Liver (tissue), 9 donors: ENCODE measurements around the gene ZNF595. TPM values are rescaled to one million over a fixed set of nuclear protein-coding genes. Genes with fewer than 3 reads are reported as not detected.
A peak's percentile ranks its signal among the peaks of the same experiment; 100 is the strongest.
"Not testable (repeated sequence)": the region's sequence is repeated elsewhere in the genome, so short reads cannot be mapped to it uniquely, and the experiment has no call there.

Experiments
- DNase-seq: peaks from one replicate; pipeline ENCODE4 v3.0.0-alpha.2; 2017; ENCODE audit warnings: low spot score
- H3K27ac ChIP-seq, 2 donors: one replicate each; pipeline ENCODE4 v1.7.0; 2013; ENCODE audit warnings: inconsistent platforms in 2 of 2, low read length in 2 of 2, control low read depth in 1 of 2, low read depth in 1 of 2, mild to moderate bottlenecking in 1 of 2
- H3K27me3 ChIP-seq, 4 donors: one replicate each; pipeline versions ENCODE4 v1.6.1 to v1.7.0; 2013; ENCODE audit warnings: low read length in 3 of 4, inconsistent platforms in 1 of 4, mild to moderate bottlenecking in 1 of 4, moderate library complexity in 1 of 4; ENCODE audit not compliant: control insufficient read depth in 4 of 4, insufficient read depth in 4 of 4
- H3K36me3 ChIP-seq, 4 donors: one replicate each; pipeline versions ENCODE4 v1.6.1 to v1.7.0; 2013; ENCODE audit warnings: low read length in 3 of 4, mild to moderate bottlenecking in 3 of 4, low read depth in 1 of 4, moderate library complexity in 1 of 4; ENCODE audit not compliant: control insufficient read depth in 4 of 4, insufficient read depth in 3 of 4
- H3K4me1 ChIP-seq, 4 donors: one replicate each; pipeline versions ENCODE4 v1.6.1 to v1.7.0; 2013; ENCODE audit warnings: low read length in 3 of 4, mild to moderate bottlenecking in 3 of 4, moderate library complexity in 1 of 4; ENCODE audit not compliant: control insufficient read depth in 4 of 4, insufficient read depth in 4 of 4
- H3K4me3 ChIP-seq, 3 donors: one replicate each; pipeline versions ENCODE4 v1.6.1 to v1.7.0; 2013; ENCODE audit warnings: low read length in 3 of 3, control low read depth in 1 of 3, low read depth in 1 of 3, mild to moderate bottlenecking in 1 of 3
- H3K9ac ChIP-seq, 2 donors: one replicate each; pipeline ENCODE4 v1.7.0; 2013; ENCODE audit warnings: low read length in 2 of 2, mild to moderate bottlenecking in 2 of 2, moderate library complexity in 2 of 2, control low read depth in 1 of 2, low read depth in 1 of 2
- H3K9me3 ChIP-seq, 4 donors: one replicate each; pipeline versions ENCODE4 v1.6.1 to v1.7.0; 2013; ENCODE audit warnings: low read length in 3 of 4; ENCODE audit not compliant: control insufficient read depth in 4 of 4
- CTCF ChIP-seq: fragments of 150-350 bp; IDR thresholded peaks from 2 replicates; pipeline ENCODE4 v1.5.1; 2017; ENCODE audit warnings: improper control_type of control experiment, low read depth, low read length; ENCODE audit not compliant: missing input control
- MAX ChIP-seq: IDR thresholded peaks from 2 replicates; pipeline ENCODE4 v1.6.1; 2016; ENCODE audit warnings: antibody characterized with exemption
- YY1 ChIP-seq: IDR thresholded peaks from 2 replicates; pipeline ENCODE4 v1.6.1; 2016; ENCODE audit warnings: antibody characterized with exemption, mild to moderate bottlenecking
- WGBS: extraction: QIAGEN DNeasy Blood & Tissue Kit; methylation state at CpG from one replicate; pipeline ENCODE4 v1.1.7; 2013; 5-methylcytosine and 5-hydroxymethylcytosine counted together
- polyA plus RNA-seq, 2 donors: library from polyadenylated mRNA; stranded (reverse) in 1 of 2; unstranded in 1 of 2; fragments of 200-250 nt in 1 of 2; fragments of >200 nt in 1 of 2; fragmentation: Nextera tagmentation in 1 of 2; extraction: Ambion mirVana in 1 of 2; gene quantifications; one replicate each; pipeline versions ENCODE4 v1.2.1 to v1.2.3, GENCODE V29; 2013 to 2015
- total RNA-seq, 2 donors: library from RNA; depleted of rRNA; stranded (reverse); fragments of >200 nt; gene quantifications; one replicate each; pipeline ENCODE4 v1.2.3, GENCODE V29; 2014
- donor health status: healthy.
- donor health status: healthy.
- donor health status: healthy.
- donor health status: healthy.
- donor health status: healthy.

ZNF595 gene
- total and polyA plus RNA-seq, 4 donors = 2.1 to 9.9 (median 5.8) TPM

GRCh38 chr4:51253-51652 lies 1.9 kb upstream of the ZNF595 start:
- H3K36me3 ChIP-seq, H3K27ac ChIP-seq, H3K4me3 ChIP-seq, H3K4me1 ChIP-seq, DNase-seq, H3K9ac ChIP-seq, H3K9me3 ChIP-seq, H3K27me3 ChIP-seq: not testable (repeated sequence)
- WGBS = 65% methylated on average over 4 of the region's 4 CpGs

- H3K9ac ChIP-seq, H3K36me3 ChIP-seq, H3K4me1 ChIP-seq, H3K9me3 ChIP-seq, H3K27me3 ChIP-seq, H3K4me3 ChIP-seq, H3K27ac ChIP-seq, DNase-seq: not testable (repeated sequence)
- WGBS = 53% methylated on average over 5 of the region's 9 CpGs
Observed at GRCh38 chr4:51655-52277, 1.4 kb upstream of the ZNF595 start.

GRCh38 chr4:53521-53920 lies 400 bp downstream of the ZNF595 start:
- not testable (repeated sequence) for H3K9ac ChIP-seq, DNase-seq
- H3K4me3 ChIP-seq = peak overlapping the region in 1 of 3 donors; percentile 24

GRCh38 chr4:64733-65132 lies 11.6 kb downstream of the ZNF595 start:
- H3K27me3 ChIP-seq, H3K4me3 ChIP-seq, H3K27ac ChIP-seq, DNase-seq, H3K4me1 ChIP-seq, H3K9ac ChIP-seq: not testable (repeated sequence)
- Histone ChIP-seq H3K9me3 (peaks cover 3 to 14% (median 10%) of the 10 kb centered on the region in 4 donors), H3K36me3 (peaks cover 0 to 12% (median 9%) of the 10 kb centered on the region in 4 donors)

More at GRCh38 chr4:53521-53920, 400 bp downstream of the ZNF595 start:
- H3K4me1 ChIP-seq, H3K9me3 ChIP-seq, H3K27ac ChIP-seq, H3K36me3 ChIP-seq, H3K27me3 ChIP-seq: not testable (repeated sequence)
- WGBS = 30% methylated on average over 2 of the region's 41 CpGs

- Histone ChIP-seq H3K9me3 (peaks cover 35 to 78% (median 52%) of the 10 kb centered on the region in 4 donors), H3K9ac (no peak overlapping the region), H3K4me1 (no peaks in the 10 kb centered on the region), H3K27me3 (no peaks in the 10 kb centered on the region), H3K27ac (no peak overlapping the region), H3K4me3 (peak overlapping the region in 2 of 3 donors; percentile 63 to 80), H3K36me3 (peaks cover 5 to 60% (median 52%) of the 10 kb centered on the region in 4 donors)
- WGBS = 97% methylated on average over 1 of the region's 1 CpG
- no peak for DNase-seq
- TF ChIP-seq YY1 (no peak), CTCF (no peak), MAX (no peak)
Observed at GRCh38 chr4:71830-72229, 18.7 kb downstream of the ZNF595 start.
